Activated T-helper 17 cell treated with anti-CD3 and anti-CD28 coated beads, Interleukin-2, amount 50 U/mL, for 72 hours (primary cell): ENCODE data around the gene CDH2. TPM values are rescaled to one million over a fixed set of nuclear protein-coding genes. Genes with fewer than 3 reads are reported as not detected.

Experiments
- ATAC-seq: fragments of 150-1000 bp; cut with Tn5 transposase; replicated peaks from 2 replicates; pipeline ENCODE4 v1.10.0; 2021; ENCODE audit warnings: mild to moderate bottlenecking, moderate library complexity
- H3K27ac Mint-ChIP-seq: one replicate; pipeline ENCODE4 v1.8.0; 2022; ENCODE audit warnings: mixed read lengths
- H3K27me3 Mint-ChIP-seq: one replicate; pipeline ENCODE4 v1.8.0; 2022; ENCODE audit warnings: mixed read lengths
- H3K36me3 Mint-ChIP-seq: one replicate; pipeline ENCODE4 v1.8.0; 2022; ENCODE audit warnings: low read depth, mild to moderate bottlenecking, mixed read lengths
- H3K4me1 Mint-ChIP-seq: one replicate; pipeline ENCODE4 v1.8.0; 2022; ENCODE audit warnings: mixed read lengths
- H3K4me3 Mint-ChIP-seq: one replicate; pipeline ENCODE4 v1.8.0; 2022; ENCODE audit warnings: mild to moderate bottlenecking, mixed read lengths
- H3K9me3 Mint-ChIP-seq: one replicate; pipeline ENCODE4 v1.8.0; 2022; ENCODE audit warnings: mixed read lengths
- total RNA-seq, 2 donors: library from RNA; stranded (reverse); gene quantifications; one replicate each; pipeline ENCODE4 v1.2.3, GENCODE V29; 2022

The CDH2 gene
- total RNA-seq, 2 donors from 2014 or later, result 0.04 TPM; not detected in 1

GRCh38 chr18:28127228-28127627, 49.7 kb downstream of the CDH2 start:
- ATAC-seq, result no peak
- H3K9me3 Mint-ChIP-seq, result peaks cover 11% of the 10 kb centered on the region
- H3K36me3 Mint-ChIP-seq, result no peaks in the 10 kb centered on the region
- H3K4me3 Mint-ChIP-seq, result no peak overlapping the region
- H3K27me3 Mint-ChIP-seq, result no peaks in the 10 kb centered on the region
- H3K4me1 Mint-ChIP-seq, result no peaks in the 10 kb centered on the region
- no peak overlapping the region for H3K27ac Mint-ChIP-seq

- H3K4me1 Mint-ChIP-seq, result no peaks in the 10 kb centered on the region
- no peaks in the 10 kb centered on the region for H3K27me3 Mint-ChIP-seq
- no peak overlapping the region for H3K4me3 Mint-ChIP-seq
- H3K27ac Mint-ChIP-seq, result no peak overlapping the region
- H3K9me3 Mint-ChIP-seq, result peaks cover 7% of the 10 kb centered on the region
- ATAC-seq, result no peak
- no peaks in the 10 kb centered on the region for H3K36me3 Mint-ChIP-seq
These were observed 50.2 kb downstream of the CDH2 start for GRCh38 chr18:28126768-28127167.

- no peak for ATAC-seq
- Mint-ChIP-seq H3K36me3 (no peaks in the 10 kb centered on the region), H3K27me3 (no peaks in the 10 kb centered on the region), H3K4me3 (no peak overlapping the region), H3K27ac (no peak overlapping the region), H3K4me1 (no peaks in the 10 kb centered on the region), H3K9me3 (peaks cover 13% of the 10 kb centered on the region)
These were observed 51.9 kb downstream of the CDH2 start for GRCh38 chr18:28125051-28125450.

- no peaks in the 10 kb centered on the region for H3K36me3 Mint-ChIP-seq
- ATAC-seq, result no peak
- no peak overlapping the region for H3K27ac Mint-ChIP-seq
- no peaks in the 10 kb centered on the region for H3K27me3 Mint-ChIP-seq
- no peak overlapping the region for H3K4me3 Mint-ChIP-seq
- H3K4me1 Mint-ChIP-seq, result no peaks in the 10 kb centered on the region
- peaks cover 13% of the 10 kb centered on the region for H3K9me3 Mint-ChIP-seq
These were observed 52.5 kb downstream of the CDH2 start for GRCh38 chr18:28124131-28125029.

- Mint-ChIP-seq H3K9me3 (peaks cover 18% of the 10 kb centered on the region), H3K36me3 (no peaks in the 10 kb centered on the region), H3K27ac (no peak overlapping the region), H3K27me3 (no peaks in the 10 kb centered on the region), H3K4me1 (no peaks in the 10 kb centered on the region), H3K4me3 (no peak overlapping the region)
- ATAC-seq, result no peak
These were observed 53.4 kb downstream of the CDH2 start for GRCh38 chr18:28123401-28124030.

GRCh38 chr18:28120828-28121515, 56.0 kb downstream of the CDH2 start:
- Mint-ChIP-seq H3K27me3 (no peaks in the 10 kb centered on the region), H3K36me3 (no peaks in the 10 kb centered on the region), H3K4me3 (no peak overlapping the region), H3K4me1 (no peaks in the 10 kb centered on the region), H3K9me3 (peaks cover 18% of the 10 kb centered on the region), H3K27ac (no peak overlapping the region)
- no peak for ATAC-seq

GRCh38 chr18:28116461-28116860, 60.5 kb downstream of the CDH2 start:
- no peak for ATAC-seq
- Mint-ChIP-seq H3K4me3 (no peak overlapping the region), H3K36me3 (no peaks in the 10 kb centered on the region)

GRCh38 chr18:28115149-28115550, 61.8 kb downstream of the CDH2 start:
- Mint-ChIP-seq H3K4me1 (no peaks in the 10 kb centered on the region), H3K27me3 (no peaks in the 10 kb centered on the region), H3K27ac (no peak overlapping the region), H3K36me3 (no peaks in the 10 kb centered on the region), H3K4me3 (no peak overlapping the region), H3K9me3 (peaks cover 13% of the 10 kb centered on the region)
- no peak for ATAC-seq

More at GRCh38 chr18:28116461-28116860, 60.5 kb downstream of the CDH2 start:
- Mint-ChIP-seq H3K27me3 (no peaks in the 10 kb centered on the region), H3K27ac (no peak overlapping the region), H3K9me3 (peaks cover 20% of the 10 kb centered on the region), H3K4me1 (no peaks in the 10 kb centered on the region)

GRCh38 chr18:28114472-28114871, 62.5 kb downstream of the CDH2 start:
- no peak for ATAC-seq
- Mint-ChIP-seq H3K36me3 (no peaks in the 10 kb centered on the region), H3K27ac (no peak overlapping the region), H3K9me3 (peaks cover 10% of the 10 kb centered on the region), H3K4me1 (no peaks in the 10 kb centered on the region), H3K4me3 (no peak overlapping the region), H3K27me3 (no peaks in the 10 kb centered on the region)

- Mint-ChIP-seq H3K4me1 (no peaks in the 10 kb centered on the region), H3K27me3 (no peaks in the 10 kb centered on the region), H3K36me3 (no peaks in the 10 kb centered on the region), H3K27ac (no peak overlapping the region), H3K9me3 (peaks cover 9% of the 10 kb centered on the region), H3K4me3 (no peak overlapping the region)
- no peak for ATAC-seq
These were observed 63.5 kb downstream of the CDH2 start for GRCh38 chr18:28113271-28114029.

GRCh38 chr18:28112056-28112470, 64.9 kb downstream of the CDH2 start:
- Mint-ChIP-seq H3K27me3 (no peaks in the 10 kb centered on the region), H3K4me1 (no peaks in the 10 kb centered on the region), H3K9me3 (peaks cover 12% of the 10 kb centered on the region), H3K4me3 (no peak overlapping the region), H3K27ac (no peak overlapping the region), H3K36me3 (no peaks in the 10 kb centered on the region)
- ATAC-seq, result no peak

GRCh38 chr18:28110924-28111323, 66.0 kb downstream of the CDH2 start:
- no peak for ATAC-seq

GRCh38 chr18:28109781-28110560, 67.0 kb downstream of the CDH2 start:
- no peaks in the 10 kb centered on the region for H3K36me3 Mint-ChIP-seq
- no peak for ATAC-seq
- H3K4me3 Mint-ChIP-seq, result no peak overlapping the region
- no peaks in the 10 kb centered on the region for H3K4me1 Mint-ChIP-seq
- H3K27me3 Mint-ChIP-seq, result no peaks in the 10 kb centered on the region
- H3K9me3 Mint-ChIP-seq, result peaks cover 12% of the 10 kb centered on the region
- H3K27ac Mint-ChIP-seq, result no peak overlapping the region

More at GRCh38 chr18:28110924-28111323, 66.0 kb downstream of the CDH2 start:
- Mint-ChIP-seq H3K36me3 (no peaks in the 10 kb centered on the region), H3K27me3 (no peaks in the 10 kb centered on the region), H3K4me3 (no peak overlapping the region), H3K9me3 (peaks cover 12% of the 10 kb centered on the region), H3K27ac (no peak overlapping the region), H3K4me1 (no peaks in the 10 kb centered on the region)
